Frontal cortex (tissue), 4 donors: Measurements from ENCODE around the gene ANK3. TPM values are rescaled to one million over a fixed set of nuclear protein-coding genes. Genes with fewer than 3 reads are reported as not detected.

Source experiments
- DNase-seq, 2 donors: peaks; one replicate each; pipeline ENCODE4 v3.0.0; 2012; ENCODE audit warnings: low spot score in 2 of 2
- FAIRE-seq: peaks from 2 replicates; lab custom pipeline; 2012; peaks lifted over from hg19 to GRCh38; lab: Jason Lieb, UNC
- total RNA-seq: library from RNA; depleted of rRNA; stranded (reverse); fragments of >200 nt; gene quantifications from one replicate; pipeline ENCODE4 v1.2.3, GENCODE V29; 2014
- donor health status: control.
- donor health status: control.
- donor health status: control.

ANK3 gene
- total RNA-seq, 1 donor from 2014 or later: 205 TPM

- FAIRE-seq (no peak), DNase-seq (no peak)
Observed at GRCh38 chr10:60257767-60258428, 131.8 kb downstream of the ANK3 start.

- FAIRE-seq (no peak), DNase-seq (no peak)
Observed at GRCh38 chr10:60254776-60255175, 134.9 kb downstream of the ANK3 start.

GRCh38 chr10:60253484-60253883, 136.2 kb downstream of the ANK3 start:
- no peak for FAIRE-seq
- no peak for DNase-seq

GRCh38 chr10:60252688-60253087, 137.0 kb downstream of the ANK3 start:
- no peak for FAIRE-seq
- DNase-seq: no peak

GRCh38 chr10:60246382-60246781, 143.3 kb downstream of the ANK3 start:
- FAIRE-seq (no peak), DNase-seq (no peak)

- no peak for DNase-seq
- no peak for FAIRE-seq
Observed at GRCh38 chr10:60239228-60239627, 150.4 kb downstream of the ANK3 start.

GRCh38 chr10:60238759-60239100, 150.9 kb downstream of the ANK3 start:
- FAIRE-seq: no peak
- no peak for DNase-seq

- FAIRE-seq (no peak), DNase-seq (no peak)
Observed at GRCh38 chr10:60237977-60238758, 151.5 kb downstream of the ANK3 start.

GRCh38 chr10:60236869-60237524, 152.7 kb downstream of the ANK3 start:
- no peak for FAIRE-seq
- DNase-seq: peak; percentile 12 to 22

GRCh38 chr10:60235001-60235400, 154.7 kb downstream of the ANK3 start:
- FAIRE-seq (no peak), DNase-seq (no peak)

- no peak for FAIRE-seq
- no peak for DNase-seq
Observed at GRCh38 chr10:60234551-60234950, 155.1 kb downstream of the ANK3 start.

- DNase-seq (no peak), FAIRE-seq (no peak)
Observed at GRCh38 chr10:60230892-60231291, 158.8 kb downstream of the ANK3 start.

GRCh38 chr10:60224066-60224705, 165.5 kb downstream of the ANK3 start:
- no peak for FAIRE-seq
- no peak for DNase-seq

- DNase-seq: no peak
- no peak for FAIRE-seq
Observed at GRCh38 chr10:60222047-60222446, 167.6 kb downstream of the ANK3 start.

GRCh38 chr10:60212195-60212594, 177.5 kb downstream of the ANK3 start:
- DNase-seq (no peak), FAIRE-seq (no peak)

- DNase-seq (no peak), FAIRE-seq (no peak)
Observed at GRCh38 chr10:60209874-60210570, 179.7 kb downstream of the ANK3 start.

GRCh38 chr10:60208676-60209269, 180.9 kb downstream of the ANK3 start:
- DNase-seq: no peak
- peak; percentile 93 for FAIRE-seq

GRCh38 chr10:60207894-60208293, 181.8 kb downstream of the ANK3 start:
- DNase-seq (no peak), FAIRE-seq (no peak)

GRCh38 chr10:60206735-60207134, 182.9 kb downstream of the ANK3 start:
- DNase-seq: no peak
- no peak for FAIRE-seq

GRCh38 chr10:60205741-60206140, 183.9 kb downstream of the ANK3 start:
- DNase-seq: no peak
- no peak for FAIRE-seq
